ENCODE measurements around the gene CCR9.
"Not testable (repeated sequence)": the region's sequence is repeated elsewhere in the genome, so short reads cannot be mapped to it uniquely, and the experiment has no call there.

GRCh38 chr3:45857024-45857423, 29.3 kb upstream of the CCR9 start:
- TF ChIP-seq CTCF (conservative IDR thresholded peaks at IDR 0.05 in 1 of 2, IDR thresholded peaks at IDR 0.05 in 1 of 2; ENCODE audit: low read depth in 1 of 2, low read length in 2 of 2); EZH2 (IDR thresholded peaks at IDR 0.05; ENCODE audit: low read length, missing control alignments): not testable (repeated sequence)

All from fibroblast of lung (primary cell).